HUES48 (cell line): ENCODE measurements around the gene AIM2.

Source experiments
- H3K27ac ChIP-seq: one replicate; pipeline ENCODE4 v1.7.0; 2013; ENCODE audit warnings: low read depth, low read length, inconsistent platforms
- H3K27me3 ChIP-seq: 2 replicates; pipeline ENCODE4 v1.6.1; 2013; ENCODE audit warnings: mild to moderate bottlenecking, low read length; ENCODE audit not compliant: control insufficient read depth, insufficient read depth
- H3K36me3 ChIP-seq: 2 replicates; pipeline ENCODE4 v1.6.1; 2013; ENCODE audit warnings: low read length; ENCODE audit not compliant: control insufficient read depth, insufficient read depth
- H3K4me1 ChIP-seq: 2 replicates; pipeline ENCODE4 v1.6.1; 2013; ENCODE audit warnings: mild to moderate bottlenecking, low read length; ENCODE audit not compliant: control insufficient read depth, insufficient read depth
- H3K4me3 ChIP-seq: 2 replicates; pipeline ENCODE4 v1.5.1; 2013; ENCODE audit warnings: mild to moderate bottlenecking, low read depth, low read length
- H3K9ac ChIP-seq: 2 replicates; pipeline ENCODE4 v1.6.1; 2013; ENCODE audit warnings: mild to moderate bottlenecking, low read depth, low read length, moderate library complexity
- H3K9me3 ChIP-seq: 2 replicates; pipeline ENCODE4 v1.6.1; 2013; ENCODE audit warnings: low read length; ENCODE audit not compliant: control insufficient read depth, insufficient read depth

The AIM2 gene

DNA sequence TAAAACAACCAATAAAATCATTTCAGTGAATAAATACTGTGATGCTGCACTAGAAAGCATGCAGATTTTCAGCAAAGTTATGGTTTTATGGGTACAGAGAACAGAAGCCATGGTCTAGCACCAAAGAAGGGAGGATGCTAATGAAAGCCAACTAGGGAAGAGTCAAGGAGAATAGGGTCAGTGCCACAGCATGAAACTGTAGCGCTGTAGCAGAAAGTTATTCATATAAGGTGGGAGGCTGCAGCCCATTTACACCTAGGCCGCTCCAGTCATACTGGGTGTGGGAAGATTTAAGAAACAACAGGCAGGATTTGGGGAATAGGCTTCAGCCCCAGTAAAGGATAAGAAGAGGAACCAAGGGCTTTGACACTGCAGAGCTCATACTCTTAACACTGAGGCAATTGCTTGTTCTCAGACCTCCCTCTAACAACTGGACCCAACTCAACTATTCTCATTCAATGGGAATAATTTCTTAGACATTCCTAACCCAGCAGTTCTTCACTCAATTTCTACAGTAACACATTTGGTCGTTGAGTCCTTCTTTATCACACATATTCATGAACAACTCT lies 62.5 kb downstream of the AIM2 start:
- Histone ChIP-seq H3K4me3 (no peak overlapping the region), H3K27me3 (peaks cover 3% of the 10 kb centered on the region; the same call in 1 of the 2 replicates), H3K36me3 (no peaks in the 10 kb centered on the region), H3K9ac (no peak overlapping the region), H3K27ac (no peak overlapping the region), H3K9me3 (no peaks in the 10 kb centered on the region), H3K4me1 (peaks cover 6% of the 10 kb centered on the region)

DNA sequence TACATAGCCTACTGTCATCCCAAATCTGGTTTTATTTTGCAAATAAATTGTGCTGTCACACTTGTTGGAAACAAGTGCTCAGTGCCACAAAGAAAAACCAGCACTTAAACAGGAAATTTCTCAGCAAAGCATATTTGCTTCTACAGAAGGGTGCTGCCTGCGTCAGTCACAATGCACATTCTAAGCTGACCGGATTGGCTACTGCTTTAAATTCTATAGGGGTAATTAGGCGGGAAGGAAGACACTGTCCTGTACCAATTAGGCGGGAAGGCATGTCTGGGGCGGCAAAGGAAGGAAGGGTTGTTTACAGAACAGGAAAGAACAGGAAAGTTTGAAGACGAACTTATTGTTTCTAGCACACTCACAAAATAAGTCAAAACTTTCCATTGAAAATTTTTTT lies 64.1 kb downstream of the AIM2 start:
- Histone ChIP-seq H3K27me3 (peaks cover 16% of the 10 kb centered on the region; the same call in 1 of the 2 replicates), H3K36me3 (no peaks in the 10 kb centered on the region), H3K4me3 (no peak overlapping the region), H3K4me1 (peaks cover 12% of the 10 kb centered on the region), H3K27ac (no peak overlapping the region), H3K9me3 (no peaks in the 10 kb centered on the region), H3K9ac (no peak overlapping the region)
